Activated CD4-positive, alpha-beta memory T cell treated with anti-CD3 and anti-CD28 coated beads for 36 hours (primary cell): ENCODE results near the gene RAB37. TPM values are rescaled to one million over a fixed set of nuclear protein-coding genes. Genes with fewer than 3 reads are reported as not detected.

Experiments used
- CTCF ChIA-PET: fragments of 350-600 bp; sonication (Branson Sonifier 250); formaldehyde crosslinking; loops from one replicate; lab custom pipeline; 2021; ENCODE audit warnings: antibody characterized with exemption, inconsistent platforms; lab: Charles Lee
- POLR2A ChIA-PET: fragments of 350-600 bp; sonication (Branson Sonifier 250); formaldehyde crosslinking; loops from one replicate; lab custom pipeline; 2021; ENCODE audit warnings: antibody characterized with exemption; lab: Charles Lee
- DNase-seq: peaks from one replicate; pipeline ENCODE4 v3.0.0-alpha.2; 2020
- H3K27ac Mint-ChIP-seq: one replicate; pipeline ENCODE4 v1.8.0; 2021; ENCODE audit warnings: mixed read lengths
- H3K27me3 Mint-ChIP-seq: one replicate; pipeline ENCODE4 v1.8.0; 2021; ENCODE audit warnings: mixed read lengths
- H3K36me3 Mint-ChIP-seq: one replicate; pipeline ENCODE4 v1.8.0; 2021; ENCODE audit warnings: mixed read lengths
- H3K4me1 Mint-ChIP-seq: one replicate; pipeline ENCODE4 v1.8.0; 2021; ENCODE audit warnings: low read depth, mixed read lengths
- H3K4me3 Mint-ChIP-seq: one replicate; pipeline ENCODE4 v1.8.0; 2021; ENCODE audit warnings: mild to moderate bottlenecking, mixed read lengths
- H3K9me3 Mint-ChIP-seq: one replicate; pipeline ENCODE4 v1.8.0; 2021; ENCODE audit warnings: mixed read lengths
- intact Hi-C: fragments of 100-400 bp; cut with micrococcal nuclease; formaldehyde crosslinking; loops from one replicate; pipeline ENCODE4 v1.15.1; 2023
- total RNA-seq, 2 experiments: library from RNA; stranded (reverse); gene quantifications; one replicate each; pipeline ENCODE4 v1.2.3, GENCODE V29; 2021

The RAB37 gene
- total RNA-seq, 2 experiments from 2014 or later, result 6.5 to 7.0 TPM

DNA sequence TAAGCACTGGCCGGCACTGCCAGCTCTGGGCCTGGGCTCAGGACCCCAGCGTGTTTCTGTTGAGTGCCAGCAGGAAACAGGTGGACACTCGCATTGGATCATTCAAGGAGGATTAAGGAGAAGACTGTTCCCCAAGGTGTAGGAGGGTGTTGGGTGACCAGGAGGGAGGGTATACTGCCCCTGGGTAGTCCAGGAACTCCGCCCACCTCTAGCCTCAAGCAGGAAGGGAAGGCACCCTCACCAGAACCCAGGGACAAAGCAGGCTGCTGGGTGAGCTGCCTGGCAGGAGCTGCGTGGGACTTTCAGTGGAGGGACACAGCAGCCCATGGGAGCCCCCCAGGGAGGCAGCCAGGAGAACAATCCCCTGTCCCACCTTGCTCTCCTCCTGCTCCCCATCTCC is 7.7 kb upstream of the RAB37 start:
- DNase-seq, result no peak
- H3K4me3 Mint-ChIP-seq, result no peak overlapping the region
- intact Hi-C loops, result no loop called here
- H3K27me3 Mint-ChIP-seq, result no peaks in the 10 kb centered on the region
- no peaks in the 10 kb centered on the region for H3K9me3 Mint-ChIP-seq
- H3K27ac Mint-ChIP-seq, result no peak overlapping the region
- CTCF ChIA-PET, result interaction anchor here (2.3 kb wide), 1 partner anchor 72 kb away, joined by 11 read pairs; no protein-coding TSS in a partner anchor
- no peaks in the 10 kb centered on the region for H3K36me3 Mint-ChIP-seq
- peaks cover 13% of the 10 kb centered on the region for H3K4me1 Mint-ChIP-seq
- POLR2A ChIA-PET, result no interaction called here

DNA sequence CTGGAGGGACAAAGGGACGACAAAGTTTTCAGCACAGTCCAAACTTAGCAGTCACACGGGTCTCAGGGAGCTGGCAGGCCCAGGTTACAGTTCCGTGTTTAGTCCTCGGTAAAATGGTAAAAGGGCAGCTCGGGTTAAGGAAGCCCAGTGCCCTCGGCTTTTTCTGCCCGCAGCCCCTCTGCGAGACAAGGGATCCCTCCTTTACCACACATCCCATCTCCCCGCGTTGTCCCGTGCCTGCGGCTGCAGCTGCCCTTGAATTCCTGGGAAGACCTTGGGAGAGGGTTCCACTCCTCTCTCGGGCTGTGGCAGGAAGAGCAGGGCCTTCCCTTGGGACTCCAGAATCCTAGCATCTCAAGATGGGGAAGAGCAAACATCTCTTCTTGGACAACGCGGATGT is 7.2 kb upstream of the RAB37 start:
- POLR2A ChIA-PET, result no interaction called here
- no peak overlapping the region for H3K27ac Mint-ChIP-seq
- peaks cover 13% of the 10 kb centered on the region for H3K4me1 Mint-ChIP-seq
- H3K9me3 Mint-ChIP-seq, result no peaks in the 10 kb centered on the region
- CTCF ChIA-PET, result interaction anchor here (2.3 kb wide), 1 partner anchor 73 kb away, joined by 11 read pairs; no protein-coding TSS in a partner anchor
- H3K27me3 Mint-ChIP-seq, result no peaks in the 10 kb centered on the region
- no peak for DNase-seq
- intact Hi-C loops, result no loop called here
- H3K36me3 Mint-ChIP-seq, result no peaks in the 10 kb centered on the region
- no peak overlapping the region for H3K4me3 Mint-ChIP-seq

DNA sequence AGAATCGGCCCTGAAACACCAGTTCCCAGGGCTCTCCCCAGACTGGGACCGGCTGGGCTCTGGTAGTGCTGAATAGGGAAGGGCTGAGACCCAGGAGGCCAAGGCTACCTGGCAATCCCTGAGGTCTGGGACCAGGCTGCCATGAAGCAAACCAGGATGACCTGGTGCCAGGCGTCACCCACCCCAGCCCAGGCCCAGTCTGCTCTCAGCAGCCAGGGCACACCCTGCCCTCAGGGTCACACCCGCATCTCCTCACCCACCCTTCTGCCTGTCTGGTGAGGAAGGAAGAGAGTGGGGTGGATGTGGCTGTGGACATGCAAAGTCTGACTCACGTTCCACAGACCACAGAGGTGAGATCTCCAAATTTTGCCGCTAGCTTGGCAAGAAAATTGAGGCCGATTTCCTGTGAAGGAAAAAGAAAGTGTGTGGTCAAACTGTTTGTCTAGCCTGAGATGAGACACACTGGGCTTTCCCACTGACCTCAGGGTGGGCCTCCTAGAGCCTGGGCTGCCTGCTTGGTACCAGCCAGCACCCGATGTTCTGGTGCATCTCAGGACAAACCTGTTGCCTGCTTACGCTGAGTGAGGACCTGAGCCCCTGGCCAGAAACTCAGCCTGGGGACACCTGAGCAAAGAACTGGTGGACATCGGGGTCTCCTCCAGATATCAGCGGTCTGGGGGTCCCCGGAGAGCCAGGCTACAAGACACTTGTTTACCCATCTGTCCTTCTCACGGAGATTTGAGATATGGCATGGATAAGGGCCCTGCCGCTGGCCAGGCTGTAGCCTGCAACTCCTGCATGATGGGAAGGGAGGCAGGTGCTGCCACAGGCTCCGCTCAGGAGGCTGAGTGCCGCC is 6.3 kb upstream of the RAB37 start:
- ChIA-PET CTCF (interaction anchor here (2.3 kb wide), 1 partner anchor 74 kb away, joined by 11 read pairs; no protein-coding TSS in a partner anchor), POLR2A (no interaction called here)
- H3K4me1 Mint-ChIP-seq, result peaks cover 13% of the 10 kb centered on the region
- no peaks in the 10 kb centered on the region for H3K27me3 Mint-ChIP-seq
- peak; percentile 74 for DNase-seq
- H3K36me3 Mint-ChIP-seq, result no peaks in the 10 kb centered on the region
- H3K9me3 Mint-ChIP-seq, result no peaks in the 10 kb centered on the region
- intact Hi-C loops, result no loop called here
- H3K27ac Mint-ChIP-seq, result no peak overlapping the region
- H3K4me3 Mint-ChIP-seq, result no peak overlapping the region

DNA sequence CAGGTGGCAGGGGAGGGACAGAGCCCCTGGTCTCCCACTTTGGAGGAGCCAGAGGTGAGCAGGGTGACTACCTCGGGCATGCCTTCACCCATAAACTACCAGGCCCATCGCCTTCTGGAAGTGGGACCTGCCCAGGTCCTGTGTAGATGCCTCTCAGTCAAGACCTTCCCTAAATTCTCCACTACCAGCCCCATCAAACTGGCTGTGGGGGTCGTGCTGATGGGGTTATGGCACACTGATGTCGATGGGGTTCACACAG is 5.8 kb upstream of the RAB37 start:
- no peaks in the 10 kb centered on the region for H3K27me3 Mint-ChIP-seq
- CTCF ChIA-PET, result interaction anchor here (2.3 kb wide), 1 partner anchor 74 kb away, joined by 11 read pairs; no protein-coding TSS in a partner anchor
- H3K4me3 Mint-ChIP-seq, result no peak overlapping the region
- no peak overlapping the region for H3K27ac Mint-ChIP-seq
- peaks cover 14% of the 10 kb centered on the region for H3K4me1 Mint-ChIP-seq
- DNase-seq, result no peak
- H3K36me3 Mint-ChIP-seq, result no peaks in the 10 kb centered on the region
- no peaks in the 10 kb centered on the region for H3K9me3 Mint-ChIP-seq
- intact Hi-C loops, result no loop called here
- POLR2A ChIA-PET, result no interaction called here

DNA sequence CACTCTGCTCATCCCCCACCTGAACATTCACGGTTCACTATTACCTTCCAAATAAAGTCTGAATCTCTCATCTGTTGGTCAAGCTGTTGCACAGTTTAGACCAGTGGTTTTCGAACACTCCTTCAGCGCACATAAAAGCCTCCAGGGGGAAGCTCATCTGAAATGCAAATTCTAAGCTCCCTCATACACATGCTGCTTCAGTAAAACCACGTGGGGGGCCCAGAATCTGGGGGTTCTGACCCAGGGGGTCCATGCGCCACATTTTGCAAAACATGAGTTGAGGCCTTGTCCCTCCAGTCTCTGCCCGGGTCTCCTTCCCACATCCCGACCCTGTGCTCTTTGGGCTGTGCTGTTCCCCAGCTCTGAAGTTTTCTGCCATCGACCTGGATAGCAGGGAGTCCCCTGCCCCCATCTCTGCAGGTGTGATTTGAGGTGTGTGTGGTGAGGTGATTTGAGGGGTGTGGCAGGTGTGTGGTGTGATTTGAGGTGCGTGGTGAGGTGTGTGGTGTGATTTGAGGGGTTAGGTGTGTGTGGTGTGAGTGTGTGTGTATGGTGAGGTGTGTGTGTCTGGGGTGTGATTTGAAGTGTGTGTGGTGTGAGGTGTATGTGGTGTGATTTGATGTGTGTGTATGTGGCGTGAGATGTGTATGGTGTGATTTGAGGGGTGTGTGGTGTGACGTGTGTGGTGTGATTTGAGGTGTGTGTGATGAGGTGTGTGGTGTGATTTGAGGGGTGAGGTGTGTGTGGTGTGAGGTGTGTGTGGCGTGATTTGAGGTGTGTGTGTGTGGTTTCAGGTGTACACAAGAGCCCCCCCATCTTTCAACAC is 4.8 kb upstream of the RAB37 start:
- ChIA-PET POLR2A (no interaction called here), CTCF (interaction anchor here (0.8 kb wide), 1 partner anchor 75 kb away, joined by 3 read pairs; no protein-coding TSS in a partner anchor)
- Mint-ChIP-seq H3K4me3 (no peak overlapping the region), H3K27me3 (no peaks in the 10 kb centered on the region), H3K9me3 (no peaks in the 10 kb centered on the region), H3K27ac (no peak overlapping the region), H3K4me1 (peaks cover 17% of the 10 kb centered on the region), H3K36me3 (no peaks in the 10 kb centered on the region)
- DNase-seq, result no peak
- intact Hi-C loops, result no loop called here

DNA sequence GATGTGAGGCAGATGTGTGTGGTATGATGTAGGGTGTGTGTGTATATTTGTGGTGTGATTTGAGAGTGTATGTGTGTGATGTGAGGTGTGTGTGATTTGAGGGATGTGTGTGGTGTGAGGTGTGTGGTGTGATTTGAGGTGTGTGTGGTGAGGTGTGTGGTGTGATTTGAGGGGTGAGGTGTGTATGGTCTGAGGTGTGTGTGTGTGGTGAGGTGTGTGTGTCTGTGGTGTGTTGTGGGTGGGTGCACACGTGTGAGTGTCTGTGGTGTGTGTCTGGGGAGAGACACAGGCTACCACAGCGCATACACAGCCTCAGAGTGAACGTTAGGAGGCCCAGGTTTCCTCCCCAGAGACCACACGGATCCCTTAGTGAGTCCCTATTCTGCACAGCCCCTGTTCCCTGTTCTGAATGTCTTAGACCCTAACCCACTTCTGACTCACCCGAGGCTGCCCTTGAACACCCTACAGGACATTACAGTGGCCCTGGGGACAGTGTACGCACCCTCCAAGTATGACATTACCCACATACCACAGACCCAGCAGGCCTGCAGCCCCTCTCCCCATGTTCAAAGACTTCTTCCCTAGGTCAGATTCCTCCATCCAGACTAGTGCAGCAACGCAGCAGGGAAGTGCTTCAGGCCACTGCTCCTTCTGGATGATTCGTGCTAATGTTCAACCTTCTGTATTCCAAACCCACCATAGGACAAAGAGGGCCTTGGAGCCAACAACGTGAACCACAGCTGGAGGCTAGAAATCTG is 3.5 kb upstream of the RAB37 start:
- Mint-ChIP-seq H3K36me3 (no peaks in the 10 kb centered on the region), H3K27ac (no peak overlapping the region), H3K9me3 (no peaks in the 10 kb centered on the region), H3K4me3 (no peak overlapping the region), H3K27me3 (no peaks in the 10 kb centered on the region), H3K4me1 (peaks cover 29% of the 10 kb centered on the region)
- CTCF ChIA-PET, result interaction anchor here (5.2 to 6.8 kb wide), 2 partner anchors 12 to 75 kb away, joined by 54 to 223 read pairs; no protein-coding TSS in a partner anchor
- POLR2A ChIA-PET, result no interaction called here
- intact Hi-C loops, result no loop called here
- no peak for DNase-seq

DNA sequence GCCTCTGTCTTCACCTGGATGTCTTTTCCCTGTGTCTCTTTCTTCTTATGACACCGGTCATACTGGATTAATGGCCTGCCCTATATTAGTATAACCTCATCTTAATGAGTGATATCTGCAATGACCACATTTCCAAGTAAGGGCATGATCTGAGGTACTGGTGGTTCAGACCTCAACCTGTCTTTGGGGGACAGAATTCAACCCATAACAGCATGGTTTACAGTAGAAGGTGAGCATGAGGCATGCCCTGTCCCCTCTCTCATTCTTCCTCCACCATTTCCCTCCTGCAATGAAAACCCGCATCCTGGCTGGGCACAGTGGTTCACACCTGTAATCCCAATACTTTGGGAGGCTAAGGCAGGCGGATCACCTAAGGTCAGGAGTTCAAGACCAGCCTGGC is 2.8 kb upstream of the RAB37 start:
- ChIA-PET CTCF (interaction anchor here (0.6 to 6.8 kb wide), 5 partner anchors 12 to 222 kb away, joined by 3 to 223 read pairs (median 48); no protein-coding TSS in a partner anchor), POLR2A (interaction anchor here (0.7 kb wide), 1 partner anchor 44 kb away, joined by 4 read pairs; no protein-coding TSS in a partner anchor)
- Mint-ChIP-seq H3K4me1 (peaks cover 36% of the 10 kb centered on the region), H3K27me3 (no peaks in the 10 kb centered on the region), H3K4me3 (no peak overlapping the region), H3K27ac (no peak overlapping the region), H3K36me3 (no peaks in the 10 kb centered on the region), H3K9me3 (no peaks in the 10 kb centered on the region)
- DNase-seq, result no peak
- intact Hi-C loops, result no loop called here

DNA sequence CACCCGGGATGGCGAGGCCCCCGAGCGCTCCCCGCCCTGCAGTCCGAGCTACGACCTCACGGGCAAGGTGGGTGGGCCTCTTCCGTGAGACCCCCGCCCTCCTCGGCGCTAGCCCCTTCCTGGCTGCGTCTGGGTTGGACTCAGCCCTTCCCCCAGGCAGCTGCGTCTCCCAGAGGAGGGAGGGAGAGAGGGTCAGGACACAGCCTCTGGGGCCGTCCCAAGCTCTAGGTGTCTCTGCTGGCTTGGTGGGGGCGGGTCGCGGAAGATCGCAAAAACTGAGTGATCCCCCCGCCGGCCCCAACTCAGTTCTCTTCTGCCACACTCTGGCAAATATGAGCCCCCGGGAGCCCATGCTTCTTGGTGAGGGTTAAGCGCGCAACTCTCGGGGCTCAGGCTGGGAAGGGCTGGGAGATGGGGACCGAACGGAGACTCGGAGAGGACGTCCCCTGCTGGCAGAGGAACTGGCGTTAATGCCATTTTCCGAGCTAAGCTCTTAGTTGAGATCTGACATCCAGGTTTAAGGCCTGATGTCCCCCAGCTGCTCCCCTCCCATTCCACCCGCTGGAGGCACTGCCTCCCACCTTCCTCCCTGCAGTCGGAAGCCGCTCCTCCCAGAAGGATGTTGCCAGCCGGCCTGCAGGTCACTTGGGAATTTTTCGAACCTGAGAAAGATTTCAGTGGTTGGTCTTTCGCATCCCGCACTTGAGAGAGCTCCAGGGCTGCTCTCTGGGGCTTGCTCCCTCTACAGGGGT is 419 bp downstream of the RAB37 start:
- ChIA-PET POLR2A (interaction anchor here (1.2 to 3.3 kb wide), 5 partner anchors 12 to 136 kb away, joined by 4 to 16 read pairs (median 9); partner anchors contain the start of genes FDXR and NAT9), CTCF (interaction anchor here (0.6 to 6.8 kb wide), 39 partner anchors 9 to 358 kb away, joined by 3 to 223 read pairs (median 5); partner anchors contain the start of genes CD300H, FDXR and MRPL58)
- peak; percentile 66 for DNase-seq
- H3K27me3 Mint-ChIP-seq, result no peaks in the 10 kb centered on the region
- H3K27ac Mint-ChIP-seq, result peak overlapping the region; percentile 86
- H3K36me3 Mint-ChIP-seq, result no peaks in the 10 kb centered on the region
- H3K4me1 Mint-ChIP-seq, result peaks cover 51% of the 10 kb centered on the region
- H3K4me3 Mint-ChIP-seq, result peak overlapping the region; percentile 77
- no peaks in the 10 kb centered on the region for H3K9me3 Mint-ChIP-seq
- intact Hi-C loops, result loop anchor here (1.0 to 5.0 kb wide), 2 partner anchors 50 to 80 kb away; no protein-coding TSS in a partner anchor

DNA sequence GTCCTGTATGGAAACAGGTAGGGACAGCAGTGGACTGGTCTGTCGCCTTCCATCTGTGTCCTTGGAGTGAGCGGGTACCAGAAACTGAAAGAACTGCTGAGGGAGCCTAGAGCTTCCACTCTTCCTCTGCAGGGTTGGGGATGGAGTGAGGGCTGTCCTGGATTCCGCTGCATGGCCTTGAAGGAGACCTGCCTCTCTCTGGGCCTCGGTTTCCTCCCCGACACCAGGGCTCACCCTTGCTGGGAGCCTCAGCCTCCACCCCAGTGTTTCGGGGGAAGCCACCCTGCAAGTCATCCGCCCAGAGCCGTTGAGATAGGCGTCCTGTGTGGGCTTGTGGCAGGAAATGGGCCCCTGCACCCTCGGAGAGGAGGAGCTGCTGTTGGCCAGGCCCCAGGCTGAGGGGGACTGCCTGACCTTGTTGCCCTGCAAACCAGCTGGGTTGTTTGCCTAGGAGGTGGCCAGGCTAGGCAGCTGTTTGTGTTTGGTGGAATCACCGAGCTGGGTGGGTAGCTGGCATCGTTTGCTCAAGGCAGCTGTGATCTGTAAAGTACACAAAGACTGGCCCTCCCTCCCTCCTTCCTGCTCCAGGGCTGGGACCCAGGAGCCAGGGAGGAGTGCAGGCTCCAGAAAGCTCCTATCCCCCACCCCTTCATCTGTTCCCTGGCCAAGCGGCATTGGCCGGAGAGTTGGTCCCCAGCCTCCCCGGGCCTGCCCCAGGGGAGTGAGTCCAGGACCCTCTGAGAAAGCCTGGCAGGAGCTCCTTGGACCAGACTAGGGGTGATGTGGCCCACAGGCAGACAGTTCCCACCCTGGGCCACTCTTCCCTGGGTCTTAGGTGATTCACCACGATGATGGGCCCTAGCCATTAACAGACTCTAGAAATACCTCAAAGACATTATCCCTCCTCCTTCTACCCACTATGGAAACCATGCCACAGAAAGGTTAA is 1.3 kb downstream of the RAB37 start:
- intact Hi-C loops, result loop anchor here (5.0 kb wide), 1 partner anchor 51 kb away; no protein-coding TSS in a partner anchor
- POLR2A ChIA-PET, result interaction anchor here (0.8 to 3.3 kb wide), 6 partner anchors 9 to 135 kb away, joined by 3 to 16 read pairs (median 8); partner anchors contain the start of genes FDXR and NAT9
- CTCF ChIA-PET, result interaction anchor here (0.6 to 6.8 kb wide), 37 partner anchors 8 to 359 kb away, joined by 3 to 223 read pairs (median 5); partner anchors contain the start of genes CD300H, FDXR and MRPL58
- Mint-ChIP-seq H3K4me1 (peaks cover 59% of the 10 kb centered on the region), H3K36me3 (no peaks in the 10 kb centered on the region), H3K27ac (peak overlapping the region; percentile 86), H3K4me3 (peak overlapping the region; percentile 77), H3K27me3 (no peaks in the 10 kb centered on the region), H3K9me3 (no peaks in the 10 kb centered on the region)
- peak; percentile 92 for DNase-seq
